GM12874 (cell line): ENCODE measurements around the gene TMC1.

Experiments
- TF ChIP-seq, protein P1 (sequence below): IDR thresholded peaks from 2 replicates; pipeline ENCODE4 v1.5.1; 2011; ENCODE audit warnings: low read depth, mild to moderate bottlenecking, control low read depth, low read length, moderate library complexity; ENCODE audit not compliant: insufficient read depth

Gene TMC1

GRCh38 chr9:72612449-72612848 lies 91.0 kb downstream of the TMC1 start:
- TF ChIP-seq, protein P1, sequence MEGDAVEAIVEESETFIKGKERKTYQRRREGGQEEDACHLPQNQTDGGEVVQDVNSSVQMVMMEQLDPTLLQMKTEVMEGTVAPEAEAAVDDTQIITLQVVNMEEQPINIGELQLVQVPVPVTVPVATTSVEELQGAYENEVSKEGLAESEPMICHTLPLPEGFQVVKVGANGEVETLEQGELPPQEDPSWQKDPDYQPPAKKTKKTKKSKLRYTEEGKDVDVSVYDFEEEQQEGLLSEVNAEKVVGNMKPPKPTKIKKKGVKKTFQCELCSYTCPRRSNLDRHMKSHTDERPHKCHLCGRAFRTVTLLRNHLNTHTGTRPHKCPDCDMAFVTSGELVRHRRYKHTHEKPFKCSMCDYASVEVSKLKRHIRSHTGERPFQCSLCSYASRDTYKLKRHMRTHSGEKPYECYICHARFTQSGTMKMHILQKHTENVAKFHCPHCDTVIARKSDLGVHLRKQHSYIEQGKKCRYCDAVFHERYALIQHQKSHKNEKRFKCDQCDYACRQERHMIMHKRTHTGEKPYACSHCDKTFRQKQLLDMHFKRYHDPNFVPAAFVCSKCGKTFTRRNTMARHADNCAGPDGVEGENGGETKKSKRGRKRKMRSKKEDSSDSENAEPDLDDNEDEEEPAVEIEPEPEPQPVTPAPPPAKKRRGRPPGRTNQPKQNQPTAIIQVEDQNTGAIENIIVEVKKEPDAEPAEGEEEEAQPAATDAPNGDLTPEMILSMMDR: no peak

GRCh38 chr9:72614067-72614466 lies 92.7 kb downstream of the TMC1 start:
- TF ChIP-seq, protein P1: no peak

DNA sequence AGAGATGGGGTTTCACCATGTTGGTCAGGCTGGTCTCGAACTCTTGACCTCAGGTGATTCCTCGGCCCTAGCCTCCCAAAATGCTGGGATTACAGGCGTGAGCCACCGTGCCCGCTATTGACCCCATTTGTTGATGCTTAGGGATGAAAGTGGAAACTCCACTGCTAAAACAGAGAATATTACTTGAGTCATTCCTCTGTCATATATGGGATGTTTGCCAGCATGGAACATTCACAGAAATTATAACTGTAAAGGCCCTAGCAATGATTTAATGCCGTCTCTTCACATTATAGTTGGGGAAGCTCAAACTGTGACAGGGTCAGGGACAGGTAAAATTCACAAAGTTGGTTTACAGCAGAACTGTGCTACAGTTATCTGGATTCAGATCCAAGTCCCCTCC lies 94.5 kb downstream of the TMC1 start:
- TF ChIP-seq, protein P1: no peak

- TF ChIP-seq, protein P1: no peak
These were observed 97.4 kb downstream of the TMC1 start for GRCh38 chr9:72618811-72619210.

DNA sequence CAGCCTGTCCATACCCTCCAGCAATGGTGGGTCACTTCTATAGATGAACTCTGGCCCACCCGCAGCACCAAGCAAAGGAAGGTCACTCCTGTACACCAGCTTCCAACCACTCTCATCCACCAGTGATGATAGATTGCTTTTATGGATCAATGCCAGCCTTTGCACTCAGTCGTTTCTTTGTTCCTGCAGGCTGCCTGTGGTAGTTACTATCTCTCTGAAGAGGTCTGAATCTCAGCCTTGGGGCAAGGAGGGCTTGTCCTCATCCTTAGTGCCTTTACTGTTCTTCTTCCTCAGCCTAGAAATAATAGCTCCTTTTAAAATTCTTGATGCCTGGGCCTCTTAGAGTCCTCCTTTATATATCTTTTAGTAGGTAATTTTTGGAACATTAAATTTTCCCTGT lies 100.8 kb downstream of the TMC1 start:
- TF ChIP-seq, protein P1: no peak

- TF ChIP-seq, protein P1: no peak
These were observed 101.7 kb downstream of the TMC1 start for GRCh38 chr9:72623156-72623555.

DNA sequence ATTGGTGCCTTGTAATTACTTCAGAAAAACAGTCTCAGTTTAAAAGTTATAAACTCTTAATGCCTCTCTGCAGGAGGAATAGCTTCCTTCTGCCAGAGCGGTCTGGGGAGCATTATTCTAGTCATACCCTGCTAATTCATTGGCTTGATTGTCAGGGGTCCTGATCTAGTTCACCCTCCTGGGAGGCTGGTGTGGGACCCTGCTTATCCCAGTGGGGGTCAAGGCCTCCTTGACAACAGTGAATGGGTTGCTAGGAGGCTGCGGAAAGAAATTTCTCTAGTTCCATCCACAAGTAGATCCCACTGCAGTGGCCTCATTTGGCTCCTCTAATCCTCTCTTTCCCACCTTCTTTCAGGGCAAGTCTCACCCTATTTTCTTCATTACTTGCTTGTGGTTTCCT lies 105.7 kb downstream of the TMC1 start:
- TF ChIP-seq, protein P1: no peak

- TF ChIP-seq, protein P1: no peak
These were observed 106.6 kb downstream of the TMC1 start for GRCh38 chr9:72627956-72628540.
